HG02840 (cell line): ENCODE measurements around the gene FGGY.
A peak's percentile ranks its signal among the peaks of the same experiment; 100 is the strongest.

Experiments used
- ATAC-seq: cut with Tn5 transposase; IDR thresholded peaks from one replicate; pipeline ENCODE4 v1.9.1; 2021; ENCODE audit warnings: mild to moderate bottlenecking, moderate library complexity, moderate number of reproducible peaks; ENCODE audit not compliant: unreplicated experiment, low FRiP score

FGGY gene

GRCh38 chr1:59686574-59686973, 389.7 kb downstream of the FGGY start:
- no peak for ATAC-seq

- ATAC-seq, result no peak
Observed at GRCh38 chr1:59687081-59687480, 390.2 kb downstream of the FGGY start.

GRCh38 chr1:59688976-59689375, 392.1 kb downstream of the FGGY start:
- no peak for ATAC-seq

- no peak for ATAC-seq
Observed at GRCh38 chr1:59689730-59690129, 392.8 kb downstream of the FGGY start.

GRCh38 chr1:59690171-59690930, 393.5 kb downstream of the FGGY start:
- ATAC-seq, result no peak

- ATAC-seq, result no peak
Observed at GRCh38 chr1:59691261-59691660, 394.4 kb downstream of the FGGY start.

GRCh38 chr1:59692591-59692990, 395.7 kb downstream of the FGGY start:
- ATAC-seq, result no peak

GRCh38 chr1:59693406-59693805, 396.5 kb downstream of the FGGY start:
- no peak for ATAC-seq

GRCh38 chr1:59695252-59695651, 398.4 kb downstream of the FGGY start:
- no peak for ATAC-seq

GRCh38 chr1:59696421-59697115, 399.7 kb downstream of the FGGY start:
- peak; percentile 16 for ATAC-seq

- ATAC-seq, result peak; percentile 56
Observed at GRCh38 chr1:59697150-59697800, 400.4 kb downstream of the FGGY start.

- ATAC-seq, result no peak
Observed at GRCh38 chr1:59698386-59698785, 401.5 kb downstream of the FGGY start.

- no peak for ATAC-seq
Observed at GRCh38 chr1:59699227-59699847, 402.4 kb downstream of the FGGY start.

GRCh38 chr1:59701376-59701775, 404.5 kb downstream of the FGGY start:
- ATAC-seq, result no peak

GRCh38 chr1:59703226-59703917, 406.5 kb downstream of the FGGY start:
- ATAC-seq, result no peak

GRCh38 chr1:59703918-59704378, 407.1 kb downstream of the FGGY start:
- ATAC-seq, result no peak

GRCh38 chr1:59704716-59705115, 407.8 kb downstream of the FGGY start:
- no peak for ATAC-seq

- no peak for ATAC-seq
Observed at GRCh38 chr1:59705466-59706302, 408.8 kb downstream of the FGGY start.

- no peak for ATAC-seq
Observed at GRCh38 chr1:59706303-59706599, 409.4 kb downstream of the FGGY start.
